Endothelial cell of umbilical vein (primary cell): ENCODE results near the gene SLC5A12. TPM values are rescaled to one million over a fixed set of nuclear protein-coding genes. Genes with fewer than 3 reads are reported as not detected.

ENCODE experiments used
- BruUV-seq: library from RNA; stranded (reverse); fragments of 400-500 nt; replicated peaks from 2 replicates; lab custom pipeline; 2021; lab: Mats Ljungman, UMichigan
- CTCF ChIA-PET: fragments of 300-600, 350-600 bp; sonication (Branson Sonifier 250); formaldehyde crosslinking; loops from one replicate; lab custom pipeline; 2021; ENCODE audit warnings: antibody characterized with exemption, inconsistent platforms; lab: Charles Lee
- POLR2A ChIA-PET: fragments of 300-600, 350-600 bp; sonication (Branson Sonifier 250); formaldehyde crosslinking; loops from one replicate; lab custom pipeline; 2021; ENCODE audit warnings: antibody characterized with exemption, inconsistent platforms; lab: Charles Lee
- DNase-seq: peaks from one replicate; pipeline ENCODE4 v3.0.0-alpha.2; 2011; ENCODE audit warnings: low read depth, low spot score
- FAIRE-seq: peaks from 2 replicates; lab custom pipeline; 2011; peaks lifted over from hg19 to GRCh38; lab: Jason Lieb, UNC
- H2AFZ ChIP-seq: 2 replicates; pipeline ENCODE4 v1.6.0; 2012; ENCODE audit warnings: low read depth, low read length, control low read depth, inconsistent platforms
- H3K27ac ChIP-seq: 2 replicates; pipeline ENCODE4 v1.5.1; 2011; ENCODE audit warnings: low read depth, mild to moderate bottlenecking, control low read depth, low read length, moderate library complexity; ENCODE audit not compliant: insufficient read depth
- H3K27me3 ChIP-seq, 2 experiments: 2 replicates each; pipeline versions ENCODE4 v1.6.0 to v1.6.1; 2011; ENCODE audit warnings: low read length in 2 of 2, mixed read lengths in 1 of 2; ENCODE audit not compliant: control insufficient read depth in 2 of 2, insufficient read depth in 2 of 2
- H3K36me3 ChIP-seq, 2 experiments: 2 replicates in 1 of 2; 3 replicates in 1 of 2; pipeline ENCODE4 v1.5.1; 2011; ENCODE audit warnings: low read length in 2 of 2, mild to moderate bottlenecking in 1 of 2, moderate library complexity in 1 of 2; ENCODE audit not compliant: control insufficient read depth in 2 of 2, insufficient read depth in 2 of 2; ENCODE audit errors: extremely low read depth in 1 of 2
- H3K4me1 ChIP-seq: 3 replicates; pipeline ENCODE4 v1.5.1; 2011; ENCODE audit warnings: mild to moderate bottlenecking, low read length; ENCODE audit not compliant: control insufficient read depth, insufficient read depth; ENCODE audit errors: extremely low read depth
- H3K4me2 ChIP-seq: 2 replicates; pipeline ENCODE4 v1.6.1; 2011; ENCODE audit warnings: low read length, control low read depth, mixed read lengths; ENCODE audit not compliant: insufficient read depth
- H3K4me3 ChIP-seq, 3 experiments: fragments of 200-600 bp in 1 of 3; sonication (generic), shearing (Covaris generic) in 1 of 3; replicated peaks in 1 of 3; 2 replicates each; pipeline ENCODE4 v1.5.1; 2011 to 2016; ENCODE audit warnings: control low read depth in 3 of 3, low read length in 3 of 3, mild to moderate bottlenecking in 2 of 3, inconsistent platforms in 1 of 3, low read depth in 1 of 3, moderate library complexity in 1 of 3; ENCODE audit not compliant: insufficient read depth in 1 of 3
- H3K79me2 ChIP-seq: 2 replicates; pipeline ENCODE4 v1.6.0; 2012; ENCODE audit warnings: low read length, inconsistent platforms; ENCODE audit not compliant: control insufficient read depth, insufficient read depth
- H3K9ac ChIP-seq: replicated peaks from 2 replicates; pipeline ENCODE3; 2011; ENCODE audit warnings: low read length, control low read depth; ENCODE audit not compliant: insufficient read depth; ENCODE audit errors: extremely low read depth
- H3K9me1 ChIP-seq: replicated peaks from 3 replicates; pipeline ENCODE4 v1.6.0; 2011; ENCODE audit warnings: mild to moderate bottlenecking, low read length; ENCODE audit not compliant: control insufficient read depth, insufficient read depth; ENCODE audit errors: extremely low read depth
- H3K9me3 ChIP-seq: replicated peaks from 2 replicates; pipeline ENCODE4 v1.5.1; 2012; ENCODE audit warnings: low read length, inconsistent platforms; ENCODE audit not compliant: control insufficient read depth, insufficient read depth
- H4K20me1 ChIP-seq: replicated peaks from 2 replicates; pipeline ENCODE3; 2011; ENCODE audit warnings: mild to moderate bottlenecking, low read length; ENCODE audit not compliant: control insufficient read depth, insufficient read depth; ENCODE audit errors: extremely low read depth
- CTCF ChIP-seq, 2 donors: IDR thresholded peaks; 1 replicate in 1 of 2; 2 replicates in 1 of 2; pipeline ENCODE4 v1.5.1; 2011; ENCODE audit warnings: low read length in 2 of 2, mild to moderate bottlenecking in 2 of 2, moderate library complexity in 2 of 2, control low read depth in 1 of 2, inconsistent platforms in 1 of 2, low read depth in 1 of 2; ENCODE audit not compliant: insufficient read depth in 1 of 2; ENCODE audit errors: extremely low read depth in 1 of 2
- EZH2 ChIP-seq: IDR thresholded peaks from 2 replicates; pipeline ENCODE4 v1.6.1; 2012; ENCODE audit warnings: borderline replicate concordance, low read depth, mild to moderate bottlenecking, moderate library complexity, low read length, inconsistent platforms; ENCODE audit not compliant: severe bottlenecking
- FOS ChIP-seq: IDR thresholded peaks from 2 replicates; pipeline ENCODE4 v1.6.1; 2011; ENCODE audit warnings: mild to moderate bottlenecking, low read length, moderate library complexity, borderline replicate concordance; ENCODE audit not compliant: insufficient read depth
- GATA2 ChIP-seq: IDR thresholded peaks from 2 replicates; pipeline ENCODE4 v1.7.0; 2011; ENCODE audit warnings: low read depth, mild to moderate bottlenecking, moderate library complexity, mixed read lengths, low read length; ENCODE audit not compliant: insufficient read length, insufficient read depth
- JUN ChIP-seq: IDR thresholded peaks from 2 replicates; pipeline ENCODE4 v1.6.1; 2011; ENCODE audit warnings: borderline replicate concordance, low read depth; ENCODE audit not compliant: insufficient read length, insufficient read depth
- MAX ChIP-seq: IDR thresholded peaks from 2 replicates; pipeline ENCODE4 v1.6.1; 2011; ENCODE audit not compliant: insufficient read depth, insufficient read length
- MYC ChIP-seq: IDR thresholded peaks from one replicate; pipeline ENCODE4 v1.6.1; 2011; ENCODE audit warnings: mild to moderate bottlenecking, low read depth, low read length
- POLR2A ChIP-seq: IDR thresholded peaks from 2 replicates; pipeline ENCODE4 v1.6.1; 2012; ENCODE audit warnings: low read depth, mild to moderate bottlenecking, control low read depth, low read length
- POLR2AphosphoS5 ChIP-seq: IDR thresholded peaks from 2 replicates; pipeline ENCODE4 v1.6.1; 2012; ENCODE audit warnings: low read depth, mild to moderate bottlenecking, control low read depth, low read length, moderate library complexity; ENCODE audit not compliant: insufficient read depth
- dilution Hi-C: fragments of 300-500 bp; cut with MboI; formaldehyde crosslinking; loops from one replicate; pipeline ENCODE4 v1.15.0; 2019; ENCODE audit warnings: low sequenced_read_pairs; ENCODE audit not compliant: extremely low pct_ligation_motif_present
- intact Hi-C: fragments of 100-400 bp; cut with micrococcal nuclease; formaldehyde crosslinking; loops from one replicate; pipeline ENCODE4 v1.10.0; 2022
- polyA plus RNA-seq, 4 experiments: library from polyadenylated mRNA; depleted of rRNA in 3 of 4; stranded (reverse) in 3 of 4; unstranded in 1 of 4; fragments of >200 nt; gene quantifications; 2 replicates each; pipeline versions ENCODE4 v1.2.1 to v1.2.3, GENCODE V29; 2011 to 2012; ENCODE audit warnings: missing spikeins in 1 of 4
- total RNA-seq: library from RNA; stranded (reverse); gene quantifications from 2 replicates; pipeline ENCODE4 v1.2.3, GENCODE V29; 2021

SLC5A12 gene
- total and polyA plus RNA-seq, 2 donors (not counting 3 experiments of a cell fraction or from before 2014, with no cell fraction given), result not detected

- dilution Hi-C loops, result no loop called here
These were observed 19.2 kb upstream of the SLC5A12 start for GRCh38 chr11:26741036-26741435.

More at GRCh38 chr11:26741036-26741435, 19.2 kb upstream of the SLC5A12 start:
- H3K9ac ChIP-seq, result no peak overlapping the region
- H3K4me2 ChIP-seq, result no peak overlapping the region
- H3K79me2 ChIP-seq, result no peaks in the 10 kb centered on the region
- no peak overlapping the region for H3K4me3 ChIP-seq
- H3K27me3 ChIP-seq, result no peaks in the 10 kb centered on the region
- no peaks in the 10 kb centered on the region for H4K20me1 ChIP-seq
- intact Hi-C loops, result no loop called here
- H3K27ac ChIP-seq, result no peak overlapping the region
- ChIA-PET POLR2A (no interaction called here), CTCF (no interaction called here)
- no peaks in the 10 kb centered on the region for H3K9me1 ChIP-seq
- DNase-seq (no peak), FAIRE-seq (no peak)
- no peak overlapping the region for H2AFZ ChIP-seq
- TF ChIP-seq EZH2, result no peak
- TF ChIP-seq MAX, result no peak
- TF ChIP-seq GATA2, result no peak
- no peak for TF ChIP-seq FOS
- TF ChIP-seq MYC, result no peak
- no peak for TF ChIP-seq JUN
- no peak for TF ChIP-seq CTCF (IDR thresholded peaks at IDR 0.05; ENCODE audit: extremely low read depth in 1 of 2, insufficient read depth in 1 of 2, low read depth in 1 of 2, low read length in 2 of 2)
- no peak for TF ChIP-seq POLR2AphosphoS5
- no peak for TF ChIP-seq POLR2A
- no TSS peak for BruUV-seq
- no peaks in the 10 kb centered on the region for H3K36me3 ChIP-seq
- no peaks in the 10 kb centered on the region for H3K4me1 ChIP-seq
- no peaks in the 10 kb centered on the region for H3K9me3 ChIP-seq
